GM04503 (cell line): ENCODE results near the gene PVALEF.

ENCODE experiments used
- DNase-seq: peaks from one replicate; pipeline ENCODE4 v3.0.0-alpha.2; 2012; ENCODE audit warnings: low read depth

Gene PVALEF

GRCh38 chr17:81165246-81166032, at the start of gene PVALEF:
PVALEF (plus strand) TSS chr17:81165507; CDS start chr17:81181227, 15,720 bp downstream.
- DNase-seq, result no peak

- DNase-seq, result no peak
Observed at GRCh38 chr17:81115749-81116464, 49.4 kb upstream of the PVALEF start.

DNA sequence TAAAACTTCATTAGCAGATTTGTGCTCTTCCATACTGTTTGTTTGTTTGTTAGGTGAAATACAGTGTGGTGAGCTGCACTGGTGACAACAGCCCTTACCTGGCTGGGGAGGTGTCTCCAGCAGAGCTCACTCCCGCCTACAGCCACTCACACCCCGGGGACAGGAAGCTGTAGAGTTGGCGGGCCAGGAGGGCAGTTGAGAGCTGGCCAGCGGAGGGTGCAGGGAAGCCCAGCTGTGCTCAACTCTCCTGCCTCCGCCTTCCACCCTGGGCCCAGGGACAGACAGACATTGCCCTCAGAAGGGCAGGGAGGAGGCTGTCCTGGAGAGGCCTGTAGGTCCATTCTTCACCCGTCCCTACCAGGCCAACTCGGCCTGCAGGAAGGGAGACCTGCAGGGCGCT, 48.6 kb upstream of the PVALEF start:
- no peak for DNase-seq

GRCh38 chr17:81117672-81118198, 47.6 kb upstream of the PVALEF start:
- no peak for DNase-seq

GRCh38 chr17:81118308-81119221, 46.7 kb upstream of the PVALEF start:
- no peak for DNase-seq

DNA sequence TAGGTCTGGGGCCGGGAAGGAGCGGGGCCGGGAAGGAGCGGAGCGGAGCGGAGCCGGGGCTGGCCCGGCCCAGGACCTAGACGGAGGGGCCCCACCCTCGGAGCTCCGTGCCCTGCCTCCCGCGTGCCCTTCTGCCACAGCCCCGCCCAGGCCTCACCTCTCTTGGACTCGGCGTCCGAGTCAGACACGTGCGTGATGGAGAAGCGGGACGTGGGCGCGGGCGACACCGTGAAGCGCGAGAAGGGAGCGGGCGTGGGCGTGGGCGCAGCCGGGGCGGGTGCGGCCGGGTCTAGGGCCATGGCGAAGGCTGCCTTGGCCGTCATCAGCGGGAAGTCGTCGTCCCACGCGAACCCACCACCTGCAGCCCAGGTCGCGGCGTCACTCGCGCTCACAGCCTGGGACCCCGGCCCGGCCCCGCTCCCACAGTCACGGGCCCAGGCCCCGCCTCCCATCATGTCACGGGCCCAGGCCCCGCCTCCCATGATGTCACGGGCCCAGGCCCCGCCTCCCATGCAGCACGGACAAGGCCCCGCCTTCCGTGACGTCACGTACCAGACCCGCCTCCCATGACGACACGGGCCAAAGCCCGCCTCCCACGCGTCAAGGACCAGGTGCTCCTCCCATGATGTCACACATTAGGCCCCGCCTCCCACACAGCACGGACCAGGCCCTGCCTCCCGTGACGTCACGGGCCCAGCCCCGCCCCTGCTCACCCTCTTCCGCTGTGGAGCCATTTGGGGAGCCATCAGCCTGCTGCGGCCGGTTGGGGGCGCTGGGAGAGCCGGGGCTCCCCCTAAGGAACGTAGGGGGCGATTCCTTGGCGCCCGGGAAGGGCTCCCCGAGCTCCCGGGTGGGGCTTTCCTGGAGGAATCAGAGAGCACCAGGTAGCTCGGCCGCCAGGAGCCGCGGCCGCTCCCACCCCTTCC, 45.8 kb upstream of the PVALEF start:
- DNase-seq, result no peak

DNA sequence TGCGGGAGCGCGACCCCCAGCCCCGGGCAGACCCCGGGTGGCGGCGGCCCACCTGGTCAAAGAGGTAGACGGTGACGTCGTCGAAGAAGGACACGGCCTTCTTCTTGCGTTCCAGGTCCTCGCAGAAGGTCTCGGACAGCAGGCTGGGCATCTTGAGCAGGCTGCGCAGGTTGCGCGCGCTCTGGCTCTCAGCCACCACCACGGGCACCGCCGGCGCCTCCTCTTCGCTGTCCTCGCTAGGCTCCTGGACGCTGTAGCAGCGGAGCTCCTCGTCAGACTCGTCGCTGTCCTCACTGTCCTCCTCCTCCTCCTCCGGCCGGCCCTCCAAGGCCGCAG, 45.2 kb upstream of the PVALEF start:
- no peak for DNase-seq

DNA sequence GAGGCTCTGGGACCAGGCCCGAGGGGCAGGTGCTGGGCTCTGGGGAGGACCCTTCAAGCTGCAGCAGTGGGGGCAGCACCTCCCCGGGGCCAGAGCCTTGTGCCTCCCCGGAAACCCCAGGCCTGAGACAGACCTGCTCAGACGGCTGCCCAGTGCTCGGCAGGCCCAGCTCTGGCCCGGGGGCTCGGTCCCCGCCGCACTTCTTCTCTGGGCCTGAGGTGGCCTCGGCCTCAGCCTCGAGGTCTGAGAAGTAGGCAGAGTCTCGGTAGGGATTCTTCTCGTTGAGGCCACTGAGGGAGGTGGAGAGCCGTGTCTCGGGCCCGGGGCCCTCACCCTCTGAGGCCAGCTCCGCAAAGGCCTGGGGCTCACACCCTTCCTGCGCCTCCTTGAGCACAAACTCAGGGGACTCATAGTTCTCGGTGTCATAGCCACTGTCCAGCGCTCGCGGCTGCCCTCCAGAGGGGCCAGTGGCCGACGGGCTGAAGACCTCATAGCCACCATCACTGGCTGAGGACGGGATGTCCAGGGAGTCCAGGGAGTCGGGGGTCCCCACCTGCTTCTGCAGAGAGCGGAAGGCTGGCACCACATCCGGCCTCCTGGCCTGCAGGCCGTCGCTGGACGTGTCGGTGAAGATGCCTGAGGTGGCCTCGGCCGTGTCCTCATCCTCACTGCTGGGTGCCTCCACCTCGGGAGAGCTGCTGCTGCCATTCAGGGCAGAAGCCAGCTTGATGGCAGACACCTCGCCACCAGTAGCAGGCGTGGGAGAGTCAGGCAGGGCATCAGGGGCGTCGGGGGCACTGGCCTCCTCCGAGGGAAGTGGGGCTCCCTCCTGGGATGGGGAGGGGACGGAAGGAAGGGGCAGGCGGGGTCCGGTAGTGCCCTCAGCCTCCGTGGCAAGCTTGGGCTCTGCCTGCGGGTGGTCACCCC, 44.3 kb upstream of the PVALEF start:
- DNase-seq, result no peak

GRCh38 chr17:81121841-81122733, 43.2 kb upstream of the PVALEF start:
- DNase-seq, result no peak

DNA sequence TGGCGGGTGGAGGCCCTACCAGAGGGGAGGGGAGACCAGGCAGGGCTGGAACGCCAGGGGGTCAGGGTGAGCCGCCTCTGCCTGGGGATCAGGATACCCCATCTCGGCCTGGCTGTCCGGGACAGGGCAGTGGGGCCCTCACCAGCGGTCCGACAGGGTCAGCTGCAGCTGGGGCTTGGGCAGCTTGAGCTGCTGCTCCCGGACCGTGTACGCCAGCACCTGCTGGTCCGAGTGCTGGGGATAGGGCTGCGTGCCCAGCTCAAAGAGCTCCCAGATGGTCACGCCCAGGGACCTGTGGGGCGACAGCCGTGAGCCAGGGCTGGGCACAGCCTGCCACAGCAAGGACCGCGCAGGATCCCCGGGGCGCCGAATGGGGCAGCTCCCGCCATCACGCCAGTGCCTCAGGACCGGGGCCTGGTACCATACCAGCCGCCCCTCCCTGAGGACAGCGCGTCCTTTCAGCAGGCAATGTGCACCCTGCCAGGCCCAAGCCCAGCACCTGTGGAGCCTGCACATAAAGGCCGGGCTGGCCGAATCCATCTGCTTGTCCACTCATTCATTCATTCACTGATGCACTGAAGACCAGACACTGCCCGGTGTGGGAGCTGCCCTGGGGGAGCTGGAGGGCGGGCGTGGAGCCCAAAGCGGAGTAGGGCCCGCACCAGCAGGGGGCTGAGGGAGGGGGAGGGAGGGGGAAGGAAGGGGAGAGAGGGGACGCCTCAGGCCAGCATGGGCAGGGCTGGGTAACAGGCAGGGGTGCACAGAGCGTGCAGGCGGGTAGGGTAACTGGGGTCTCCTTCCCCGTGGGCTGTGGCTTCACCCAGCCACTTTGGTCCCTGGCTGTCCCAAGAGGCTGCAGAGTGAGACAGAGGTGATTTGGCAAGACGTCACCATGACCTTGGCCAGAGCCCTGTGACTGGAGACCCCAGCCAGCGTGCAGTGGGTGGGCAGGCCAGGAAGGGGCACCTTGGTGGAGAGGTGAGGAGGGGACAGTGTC, 42.0 kb upstream of the PVALEF start:
- DNase-seq, result no peak

DNA sequence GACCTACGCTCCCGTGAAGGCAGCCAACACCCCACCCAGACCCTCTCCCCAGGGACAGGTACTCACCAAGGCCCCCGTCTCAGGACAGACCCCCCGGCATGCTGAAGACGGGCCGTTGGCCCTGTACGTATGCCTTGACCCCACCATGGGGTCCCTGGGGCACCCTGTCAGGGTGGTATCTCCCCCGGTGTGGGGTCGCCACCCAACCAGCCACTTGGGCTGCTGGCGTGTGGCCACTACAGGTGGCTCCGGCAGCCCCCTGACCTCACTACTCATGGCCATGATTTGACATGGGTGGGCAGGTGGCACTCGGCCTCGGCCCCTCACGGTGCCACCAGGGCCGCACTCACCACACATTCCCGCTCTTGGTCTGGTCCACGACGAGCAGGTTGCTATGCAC, 40.9 kb upstream of the PVALEF start:
- DNase-seq, result no peak

GRCh38 chr17:81125573-81126081, 39.7 kb upstream of the PVALEF start:
- no peak for DNase-seq

DNA sequence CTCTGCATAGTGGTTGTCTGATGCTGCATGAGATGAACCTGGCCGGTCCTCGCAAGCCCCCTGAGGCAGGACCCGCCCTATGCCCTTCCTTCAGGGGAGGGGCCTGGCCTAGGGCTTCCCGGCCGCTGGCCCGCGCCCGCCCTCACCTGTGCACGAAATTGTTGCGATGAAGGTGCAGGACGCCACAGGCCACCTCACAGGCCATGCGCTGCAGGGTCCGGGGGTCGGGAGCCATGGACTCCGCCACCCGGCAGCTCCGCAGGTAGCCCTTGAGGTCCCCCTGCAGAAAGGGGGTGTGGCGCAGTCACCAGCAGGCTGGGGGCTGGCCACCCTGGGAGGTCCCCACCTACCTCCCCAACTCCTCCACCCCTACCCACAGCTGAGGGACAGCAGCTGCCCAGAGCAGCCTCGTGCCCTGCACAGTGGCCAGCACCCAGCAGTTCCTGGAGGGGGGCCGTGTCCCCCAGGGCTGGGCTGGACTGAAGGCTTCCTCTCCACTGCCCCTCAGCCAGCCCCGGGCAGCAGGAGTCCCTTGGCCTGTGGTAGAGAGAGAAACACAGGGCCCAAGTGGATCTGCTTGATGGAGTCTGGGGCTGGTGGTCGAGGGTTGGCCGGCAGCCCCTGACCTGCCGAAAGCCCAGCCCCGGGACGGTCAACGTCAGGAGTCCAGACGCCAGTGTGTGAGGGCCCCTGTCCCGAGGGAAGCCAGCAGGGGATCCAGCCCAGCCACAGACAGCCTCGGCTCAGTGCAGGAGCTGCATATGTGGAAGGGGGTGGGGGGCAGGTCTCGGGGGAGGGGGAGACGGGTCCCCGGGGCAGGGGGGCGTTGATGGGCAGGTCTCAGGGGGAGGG, 38.8 kb upstream of the PVALEF start:
- no peak for DNase-seq

GRCh38 chr17:81127133-81127455, 38.2 kb upstream of the PVALEF start:
- no peak for DNase-seq

GRCh38 chr17:81127526-81128177, 37.7 kb upstream of the PVALEF start:
- no peak for DNase-seq

DNA sequence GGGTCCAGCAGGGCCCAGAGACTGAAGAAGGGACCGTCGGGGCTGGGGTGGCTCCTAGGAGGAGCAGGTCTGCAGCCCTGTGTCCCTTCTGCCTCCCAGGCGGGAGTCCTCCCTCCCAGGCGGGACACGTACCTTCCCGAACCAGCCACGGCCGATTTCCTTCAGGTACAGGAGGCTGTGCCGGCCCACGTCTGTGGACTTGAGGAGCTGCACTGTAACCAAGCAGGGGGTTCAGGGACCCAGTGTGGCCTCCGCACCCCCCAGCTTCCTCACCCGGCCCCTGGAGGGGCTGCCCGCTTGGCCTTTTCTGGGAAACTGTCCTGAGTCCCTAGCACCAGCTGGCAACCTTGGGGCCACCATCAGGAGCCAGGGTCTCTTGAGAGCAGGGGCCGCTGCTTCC, 37.0 kb upstream of the PVALEF start:
- no peak for DNase-seq
